HL-60/S4 (cell line): Measurements from ENCODE around the gene CATSPERE.

Experiments used
- in situ Hi-C: fragments of 300-500 bp; cut with MboI; formaldehyde crosslinking; loops from 2 replicates; pipeline ENCODE4 v1.14.3; 2022; ENCODE audit warnings: low sequenced_read_pairs

Gene CATSPERE

GRCh38 chr1:244615301-244615700, 154.2 kb downstream of the CATSPERE start:
- in situ Hi-C loops, result no loop called here

GRCh38 chr1:244626709-244627108, 165.6 kb downstream of the CATSPERE start:
- in situ Hi-C loops, result no loop called here

- in situ Hi-C loops, result no loop called here
These were observed 167.7 kb downstream of the CATSPERE start for GRCh38 chr1:244628789-244629188.

GRCh38 chr1:244633140-244633539, 172.1 kb downstream of the CATSPERE start:
- in situ Hi-C loops, result no loop called here

- in situ Hi-C loops, result no loop called here
These were observed 173.5 kb downstream of the CATSPERE start for GRCh38 chr1:244634546-244634945.

DNA sequence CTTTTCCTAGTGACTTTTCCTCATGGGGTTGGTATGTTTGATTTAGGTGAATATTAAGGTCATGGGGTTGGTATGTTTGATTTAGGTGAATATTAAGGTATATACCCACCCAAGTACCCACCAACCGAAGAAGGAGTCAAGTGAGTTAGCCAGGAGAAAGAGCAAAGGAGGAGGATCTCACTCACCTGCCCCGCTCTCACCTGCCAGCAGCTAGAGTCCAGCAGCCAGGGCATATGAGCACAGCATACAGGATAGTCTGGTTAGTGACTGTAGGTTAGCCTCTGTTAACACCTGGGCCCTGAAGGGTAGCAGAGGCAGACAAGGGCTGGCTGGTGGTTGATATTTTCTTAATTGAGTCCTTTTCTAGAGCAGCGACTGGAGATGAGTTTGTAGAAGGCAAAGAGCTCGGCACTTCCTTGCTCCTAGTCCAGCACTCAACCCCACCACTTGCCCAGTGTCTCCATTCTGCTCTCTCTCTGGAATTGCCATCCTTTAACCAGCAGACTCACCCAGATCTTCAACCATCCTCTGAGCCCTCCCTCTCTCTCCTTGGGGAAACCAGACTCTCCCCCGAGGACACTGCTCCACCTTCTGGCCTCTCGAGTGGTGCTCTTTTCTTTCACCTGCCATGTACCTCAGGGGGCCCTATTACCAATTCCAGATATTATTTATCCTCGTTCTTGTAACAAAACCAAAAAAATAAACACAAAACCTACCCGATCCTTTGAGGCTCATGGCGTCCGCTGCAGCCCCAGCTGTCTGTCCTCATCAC, 175.6 kb downstream of the CATSPERE start:
- in situ Hi-C loops, result no loop called here

GRCh38 chr1:244639561-244639960, 178.5 kb downstream of the CATSPERE start:
- in situ Hi-C loops, result no loop called here

DNA sequence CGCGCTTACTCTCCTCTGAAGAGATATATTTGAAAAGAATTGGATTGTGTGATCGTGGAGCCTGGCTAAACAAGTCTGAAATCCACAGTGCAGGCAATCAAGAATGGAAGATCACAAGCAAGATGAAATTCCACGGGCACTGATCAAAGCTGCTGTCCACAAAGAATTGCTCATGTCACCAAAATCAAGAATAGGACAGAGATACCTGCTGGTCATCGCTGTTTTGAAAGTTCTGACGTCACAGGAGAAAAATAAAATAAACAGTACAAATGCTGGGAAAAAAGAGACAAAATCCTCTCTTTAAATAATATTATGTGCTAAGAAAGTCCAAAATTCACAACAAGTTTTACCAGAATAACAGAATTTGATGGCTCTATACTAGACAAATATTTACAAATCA, 179.8 kb downstream of the CATSPERE start:
- in situ Hi-C loops, result no loop called here

- in situ Hi-C loops, result no loop called here
These were observed 181.5 kb downstream of the CATSPERE start for GRCh38 chr1:244642526-244642925.

- in situ Hi-C loops, result no loop called here
These were observed 181.9 kb downstream of the CATSPERE start for GRCh38 chr1:244642988-244643387.

- in situ Hi-C loops, result no loop called here
These were observed 184.3 kb downstream of the CATSPERE start for GRCh38 chr1:244645414-244645813.

- in situ Hi-C loops, result no loop called here
These were observed 184.8 kb downstream of the CATSPERE start for GRCh38 chr1:244645890-244646289.

DNA sequence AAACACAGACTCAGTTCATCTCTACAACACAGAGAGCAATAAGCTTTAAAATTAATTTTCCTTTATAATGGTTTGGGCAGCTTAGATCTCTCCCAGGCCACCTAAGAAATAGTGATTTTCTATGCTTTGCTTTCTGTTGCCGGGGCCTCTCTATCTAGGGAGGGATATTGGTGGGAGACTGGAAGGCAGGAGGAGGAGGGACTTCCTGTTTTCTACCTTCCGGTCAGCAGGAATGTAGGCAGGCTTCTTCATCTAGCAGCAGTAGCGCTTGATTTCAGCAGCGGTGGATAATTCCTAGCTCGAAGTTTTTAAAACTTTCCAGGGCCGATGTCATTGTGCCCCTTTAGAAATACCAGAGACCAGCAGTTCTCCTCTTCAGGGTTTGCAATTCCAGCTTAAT, 186.7 kb downstream of the CATSPERE start:
- in situ Hi-C loops, result no loop called here

GRCh38 chr1:244651956-244652622, 191.0 kb downstream of the CATSPERE start:
- in situ Hi-C loops, result no loop called here

DNA sequence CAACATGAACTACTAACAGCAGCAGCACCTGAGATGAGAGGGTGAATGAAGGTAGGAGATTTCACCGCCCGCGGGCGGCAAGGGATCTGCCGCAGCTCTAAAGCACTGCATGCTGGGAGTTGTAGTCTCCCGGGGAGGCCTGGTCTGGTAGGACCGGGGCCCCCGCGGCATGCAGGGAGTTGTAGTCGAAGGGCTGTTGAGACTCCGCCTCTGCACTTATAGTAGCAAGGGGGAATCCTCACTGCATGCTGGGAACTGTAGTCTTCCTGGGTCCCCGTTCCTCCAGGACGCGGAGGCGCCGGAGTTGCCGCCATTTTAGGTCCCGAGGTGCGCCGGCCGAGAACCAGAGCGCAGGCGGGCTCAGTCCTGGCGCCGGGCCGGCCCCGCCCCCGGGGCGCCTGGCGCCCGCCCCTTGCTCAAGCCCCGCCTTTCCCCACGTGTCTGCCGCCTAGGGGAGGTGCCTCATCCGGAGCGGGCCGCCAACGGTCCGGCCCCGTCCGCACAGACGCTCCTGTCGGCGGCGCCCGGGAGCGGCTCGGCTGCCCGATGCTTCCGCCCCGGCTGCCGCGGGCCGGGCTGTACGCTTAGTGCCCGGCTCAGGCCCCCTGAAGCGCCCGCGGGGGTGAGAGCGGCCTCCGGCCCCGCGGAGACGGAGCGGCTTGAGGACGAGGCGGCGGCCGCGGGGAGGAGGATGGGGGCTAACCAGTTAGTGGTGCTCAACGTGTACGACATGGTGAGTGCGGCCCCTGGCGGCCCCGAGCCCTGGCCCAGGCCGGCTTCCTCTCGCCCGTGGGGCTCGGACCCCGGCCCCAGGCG, 191.8 kb downstream of the CATSPERE start, which contains the start of gene DESI2:
DESI2 (plus strand) TSS at position 504 of the 816 bp plus-strand sequence; CDS start at position 692, 188 bp downstream.
- in situ Hi-C loops, result no loop called here

GRCh38 chr1:244653439-244654107, 192.5 kb downstream of the CATSPERE start:
- in situ Hi-C loops, result no loop called here

DNA sequence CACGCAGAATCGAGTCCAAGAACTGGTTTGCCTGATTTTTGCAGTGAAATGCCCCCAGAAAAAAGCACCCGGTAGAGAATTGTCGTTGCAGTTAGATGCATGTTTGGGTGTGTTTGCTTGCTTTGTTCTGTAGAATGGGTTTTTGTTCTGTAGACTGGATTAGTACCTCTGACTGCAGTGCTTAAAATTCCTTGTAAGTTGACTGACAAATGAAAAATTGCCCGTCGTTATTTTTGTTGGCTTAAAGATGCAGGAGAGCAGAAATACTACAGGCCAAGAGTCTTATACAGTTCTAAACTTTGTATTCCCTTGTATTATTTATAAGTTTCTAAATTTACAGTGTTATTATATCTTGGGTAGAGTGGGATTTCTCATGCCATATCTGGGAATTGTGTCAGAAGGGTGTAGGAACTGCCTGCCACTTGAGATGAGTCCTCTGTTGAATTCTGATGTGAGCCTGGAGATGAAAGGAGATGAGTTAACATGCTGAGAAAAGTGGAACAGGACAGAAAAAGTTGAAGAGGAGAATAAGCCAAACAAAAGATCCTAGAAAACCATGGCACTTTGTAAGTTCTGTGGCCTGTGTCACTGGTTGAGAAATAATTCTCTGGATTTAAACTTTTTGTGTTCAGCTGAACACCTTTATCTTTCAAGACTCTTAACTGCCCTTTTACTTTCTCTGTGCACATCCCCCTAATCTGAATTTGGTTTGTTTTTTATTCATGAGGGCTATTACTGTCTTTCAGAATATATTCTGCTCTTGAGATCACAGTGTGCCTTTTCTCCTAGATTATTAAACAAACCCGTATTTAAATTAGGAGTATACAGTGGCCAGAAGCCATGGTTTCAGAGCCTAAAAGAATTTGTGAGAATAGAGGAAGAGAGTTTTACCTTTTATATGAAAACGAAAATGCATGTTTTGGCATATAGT, 193.3 kb downstream of the CATSPERE start:
- in situ Hi-C loops, result no loop called here

GRCh38 chr1:244655186-244655585, 194.1 kb downstream of the CATSPERE start:
- in situ Hi-C loops, result no loop called here

- in situ Hi-C loops, result no loop called here
These were observed 196.3 kb downstream of the CATSPERE start for GRCh38 chr1:244657421-244657820.

DNA sequence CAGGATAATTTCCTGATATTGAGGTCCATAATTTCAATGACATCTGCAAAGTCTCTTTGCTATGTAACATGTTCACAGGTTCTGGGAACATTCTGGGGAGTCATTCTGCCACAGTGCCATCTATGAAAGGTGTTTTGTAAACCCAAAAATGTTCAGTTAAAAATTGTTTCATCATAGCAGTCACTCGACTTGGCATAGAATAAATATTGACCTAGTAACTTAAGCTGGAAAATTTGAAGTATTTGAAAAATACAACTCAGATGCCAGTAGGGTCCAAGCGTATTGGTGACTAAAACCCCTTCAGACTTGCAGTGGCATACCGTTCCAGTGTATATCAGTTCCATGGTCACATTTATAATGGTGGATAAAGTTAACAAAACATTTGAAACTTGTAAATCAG, 198.6 kb downstream of the CATSPERE start:
- in situ Hi-C loops, result no loop called here
